Erythroblast (primary cell): ENCODE data around the gene DENND6B.

Experiments used
- DNase-seq, 2 experiments: peaks; one replicate each; lab custom pipeline; 2025; lab: John Stamatoyannopoulos, UW
- GATA1 ChIP-seq: IDR thresholded peaks from 2 replicates; pipeline ENCODE4 v1.6.1; 2011; ENCODE audit warnings: low read depth, mild to moderate bottlenecking, control low read depth, low read length, moderate library complexity
- POLR2A ChIP-seq: IDR thresholded peaks from 2 replicates; pipeline ENCODE4 v1.6.1; 2011; ENCODE audit warnings: mild to moderate bottlenecking, low read length

DENND6B gene

GRCh38 chr22:50298937-50299784, 27.7 kb downstream of the DENND6B start:
- TF ChIP-seq GATA1 (no peak), POLR2A (no peak)

DNA sequence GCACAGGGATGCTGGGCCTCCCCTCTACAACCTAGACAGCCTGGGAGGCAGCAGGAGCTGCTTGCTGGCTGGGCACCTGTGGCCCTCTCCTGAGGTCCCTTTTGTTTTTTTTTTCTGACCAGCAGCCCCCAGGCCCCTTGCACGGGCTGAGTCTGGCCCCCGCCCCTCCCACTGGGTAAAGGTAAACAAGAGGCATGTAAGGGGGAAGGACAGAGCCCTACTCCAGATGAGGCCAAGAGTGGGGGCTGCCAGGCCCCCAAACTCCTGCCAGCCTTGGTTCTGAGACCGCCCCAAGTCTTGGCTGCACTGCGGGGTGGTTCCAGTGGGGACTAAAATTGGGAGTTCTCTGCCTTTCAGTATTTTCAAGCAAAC, 28.6 kb downstream of the DENND6B start:
- TF ChIP-seq POLR2A (no peak), GATA1 (no peak)
- no peak for DNase-seq

More at GRCh38 chr22:50298937-50299784, 27.7 kb downstream of the DENND6B start:
- DNase-seq, result no peak

DNA sequence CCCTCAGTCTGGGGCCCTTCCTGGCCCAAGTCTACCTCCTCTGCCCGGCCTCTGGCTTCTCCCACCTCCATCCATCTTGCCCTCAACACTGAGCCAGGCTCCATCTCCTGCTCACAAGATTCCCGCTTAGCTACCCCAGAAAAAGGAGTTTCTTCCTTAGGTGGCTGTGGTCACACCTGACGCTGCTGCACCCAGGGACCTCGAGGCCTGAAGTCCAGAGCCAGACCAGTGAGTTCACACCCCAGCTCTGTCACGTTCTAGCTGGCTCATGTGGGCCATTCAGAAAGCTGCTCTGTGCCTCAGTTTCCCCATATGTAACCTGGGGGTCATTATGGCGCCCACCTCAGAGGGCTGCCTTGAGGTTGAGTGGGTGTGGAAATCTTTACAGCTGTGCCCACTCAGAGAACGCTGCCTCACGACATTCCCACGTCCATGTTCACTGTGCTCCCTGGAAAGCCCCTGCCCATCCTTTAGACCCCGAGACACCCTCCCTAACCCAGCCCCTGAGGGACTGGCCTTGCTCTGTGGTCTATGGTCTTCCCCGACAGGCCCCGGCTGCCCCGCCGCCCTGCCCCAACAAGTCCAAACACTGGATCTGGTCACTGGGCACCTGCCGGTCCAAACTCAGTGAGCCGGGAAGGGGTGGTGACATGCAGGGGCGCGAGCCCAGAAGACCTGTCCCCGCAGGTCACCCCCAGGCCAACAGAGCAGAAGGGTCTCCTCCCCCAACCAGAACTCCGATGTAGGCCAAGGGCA, 29.1 kb downstream of the DENND6B start:
- no peak for TF ChIP-seq GATA1
- DNase-seq, result no peak

DNA sequence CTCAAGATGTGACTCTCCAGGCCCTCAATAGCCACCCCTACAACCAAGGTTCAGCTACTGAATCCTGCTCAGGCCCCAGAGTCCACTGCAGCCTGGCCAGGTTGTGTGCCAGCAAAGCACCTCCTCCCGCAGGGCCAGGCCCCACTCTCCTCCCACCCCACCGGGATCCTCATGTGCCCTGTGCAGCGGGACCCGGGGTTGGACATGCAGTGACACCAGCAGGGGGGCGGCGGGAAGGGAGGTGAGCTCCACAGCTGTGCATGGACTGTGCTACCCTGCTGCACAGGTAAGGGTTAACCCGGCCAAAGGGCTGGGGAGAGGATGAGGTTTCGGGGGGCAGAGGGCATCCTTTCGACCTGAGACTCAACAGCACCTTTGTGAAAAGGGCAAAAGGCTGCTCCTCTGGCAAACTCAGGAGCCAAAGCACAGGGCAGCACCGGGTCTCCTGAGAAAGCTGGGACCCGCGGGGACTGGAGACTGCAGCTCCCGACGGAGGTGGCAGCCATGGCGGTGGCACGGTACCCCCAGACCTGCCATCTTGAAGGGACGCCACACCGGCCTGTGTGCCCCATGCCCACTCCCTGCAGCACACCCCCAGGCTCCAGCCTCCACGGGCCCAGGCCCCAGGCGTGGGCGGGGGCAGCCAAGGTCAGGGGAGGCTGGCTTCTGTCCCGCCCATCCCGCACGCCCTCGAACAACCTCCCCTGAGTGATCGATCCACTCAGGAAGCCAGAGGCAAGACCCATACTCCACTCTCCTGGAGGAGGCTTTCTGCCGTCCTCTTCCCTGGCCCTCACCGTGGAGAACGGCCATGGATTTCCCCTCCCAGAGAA, 29.9 kb downstream of the DENND6B start:
- no peak for DNase-seq
- TF ChIP-seq POLR2A, result no peak
- no peak for TF ChIP-seq GATA1

DNA sequence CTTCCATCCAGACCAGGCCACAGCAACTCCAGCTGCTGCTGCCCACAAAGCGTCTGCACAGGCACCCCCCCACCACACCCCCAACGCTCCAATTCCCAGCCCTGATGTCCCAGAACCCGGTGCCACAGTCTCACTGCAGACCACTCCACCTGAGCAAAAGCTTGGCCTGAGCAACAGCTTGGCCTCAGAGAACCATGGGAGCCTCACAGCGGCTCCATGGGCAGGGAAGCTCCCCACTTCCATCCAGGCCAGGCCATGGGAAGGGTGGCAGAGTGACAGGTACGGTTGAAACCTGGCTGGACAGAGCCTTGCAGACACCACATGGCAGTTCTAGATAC, 32.5 kb downstream of the DENND6B start:
- TF ChIP-seq POLR2A, result no peak
- TF ChIP-seq GATA1, result no peak
- no peak for DNase-seq

DNA sequence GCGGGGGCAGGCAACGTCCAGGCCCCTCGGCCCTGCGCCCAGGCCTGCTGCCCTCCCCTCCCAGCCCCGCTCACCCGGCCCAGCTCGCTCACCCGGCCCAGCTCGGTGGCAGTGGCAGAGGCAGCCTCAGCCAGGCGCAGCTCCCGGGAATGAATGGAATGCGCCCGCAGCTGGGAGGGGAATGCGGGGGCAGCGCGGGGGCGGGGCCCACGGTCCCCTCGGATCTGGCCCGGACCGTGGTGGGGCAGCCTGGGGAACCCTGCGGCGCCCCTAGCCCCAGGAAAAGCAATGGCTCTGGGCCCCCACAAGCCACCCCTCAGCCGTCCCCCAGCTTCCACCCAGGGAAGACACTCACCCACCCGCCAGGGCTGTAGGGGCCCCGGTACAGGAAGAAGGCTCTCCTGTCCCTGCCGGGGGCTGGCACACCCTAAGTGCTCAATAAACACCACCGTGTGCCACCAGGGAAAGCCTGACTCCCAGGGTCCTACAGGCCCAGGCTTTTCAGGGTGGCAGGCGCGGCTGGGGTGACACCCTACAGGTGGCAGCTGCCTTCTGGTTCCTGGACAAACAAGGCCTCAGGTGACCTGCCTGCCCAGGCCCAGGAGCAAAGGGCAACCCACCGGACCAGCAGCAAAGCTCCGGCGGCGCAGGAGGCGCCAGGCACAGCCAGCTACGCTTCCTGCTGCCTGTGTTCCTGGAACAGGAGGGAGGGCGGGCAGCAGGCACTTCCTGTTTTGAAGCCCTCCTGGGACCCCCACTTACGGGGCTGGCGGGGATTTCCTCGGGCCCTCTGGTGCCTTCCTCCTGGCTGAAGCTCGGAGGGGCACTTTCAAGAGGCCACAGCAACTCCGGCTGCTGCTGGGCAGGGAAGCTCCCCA, 33.1 kb downstream of the DENND6B start:
- DNase-seq, result no peak
- TF ChIP-seq POLR2A (no peak), GATA1 (no peak)

DNA sequence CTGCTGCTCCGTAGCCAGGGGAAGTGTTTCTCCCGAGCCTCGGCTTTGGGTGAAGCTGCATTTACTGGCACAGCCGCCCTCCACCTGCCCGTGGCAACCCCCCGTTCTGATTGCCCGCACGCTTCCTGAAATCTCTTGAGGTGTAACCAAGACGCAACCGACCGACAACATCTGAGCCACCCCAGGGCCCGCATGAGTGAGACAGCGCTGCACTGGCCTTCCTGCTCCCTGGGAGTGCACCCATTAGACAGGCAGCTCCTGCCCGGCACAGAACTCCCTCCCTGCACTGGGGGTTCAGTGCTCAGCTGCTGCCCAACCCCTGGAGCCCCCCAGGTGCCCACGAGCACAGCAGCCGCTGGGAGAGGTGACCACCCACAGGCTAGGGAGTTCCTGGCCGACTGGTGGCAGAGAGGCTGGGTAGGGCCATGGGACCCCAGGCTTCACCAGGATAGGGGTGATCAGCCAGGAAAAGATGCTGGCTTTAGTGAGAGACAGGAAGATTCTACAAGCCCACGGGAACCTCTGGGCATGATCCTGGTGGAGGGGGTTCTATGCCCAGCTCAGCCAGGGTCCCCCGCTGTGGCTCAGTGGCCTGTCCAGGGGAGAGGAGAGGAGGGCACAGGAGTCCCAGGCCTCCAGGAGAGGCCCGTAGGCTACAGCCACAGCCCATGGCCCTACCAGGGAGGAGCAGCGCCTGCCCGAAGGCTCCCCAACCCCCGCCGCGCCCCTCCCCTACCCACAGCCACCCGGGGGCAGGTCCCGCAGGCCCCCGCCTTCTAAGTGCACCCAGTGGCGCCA, 34.0 kb downstream of the DENND6B start:
- no peak for DNase-seq
- TF ChIP-seq POLR2A, result no peak
- TF ChIP-seq GATA1, result no peak

- TF ChIP-seq POLR2A, result no peak
- no peak for TF ChIP-seq GATA1
- no peak for DNase-seq
Measured at GRCh38 chr22:50289942-50290630, 36.7 kb downstream of the DENND6B start.

- no peak for TF ChIP-seq POLR2A
- no peak for TF ChIP-seq GATA1
- no peak for DNase-seq
Measured at GRCh38 chr22:50289151-50289941, 37.5 kb downstream of the DENND6B start.

- TF ChIP-seq POLR2A (no peak), GATA1 (no peak)
- no peak for DNase-seq
Measured at GRCh38 chr22:50287731-50288130, 39.1 kb downstream of the DENND6B start.

- TF ChIP-seq POLR2A (no peak), GATA1 (no peak)
- no peak for DNase-seq
Measured at GRCh38 chr22:50286701-50287318, 40.0 kb downstream of the DENND6B start.
